Left lung (tissue), 10 donors: ENCODE measurements around the gene MUC2. TPM values are rescaled to one million over a fixed set of nuclear protein-coding genes. Genes with fewer than 3 reads are reported as not detected.

Experiments used
- ATAC-seq: fragments of 200-7000 bp; cut with Tn5 transposase; one replicate; pipeline ENCODE4 v1.9.1; 2020; ENCODE audit warnings: moderate library complexity
- DNase-seq, 4 donors: peaks; one replicate each; pipeline ENCODE4 v3.0.0-alpha.2; 2013 to 2020
- H3K27ac ChIP-seq, 2 donors: fragments of 200-600 bp; sonication (generic) in 1 of 2; one replicate each; pipeline versions ENCODE4 v1.5.0 to v1.8.0; 2020 to 2021
- H3K27me3 ChIP-seq, 2 donors: fragments of 200-600 bp; sonication (generic) in 1 of 2; one replicate each; pipeline versions ENCODE4 v1.5.0 to v1.8.0; 2020 to 2021
- H3K36me3 ChIP-seq, 2 donors: fragments of 200-600 bp; sonication (generic) in 1 of 2; one replicate each; pipeline versions ENCODE4 v1.5.0 to v1.8.0; 2020 to 2021
- H3K4me1 ChIP-seq, 2 donors: fragments of 200-600 bp; one replicate each; pipeline ENCODE4 v1.8.0; 2021
- H3K4me3 ChIP-seq, 2 donors: fragments of 200-600 bp; sonication (generic) in 1 of 2; one replicate each; pipeline versions ENCODE4 v1.5.0 to v1.8.0; 2020 to 2021; ENCODE audit warnings: mild to moderate bottlenecking in 1 of 2
- H3K9me3 ChIP-seq, 2 donors: fragments of 200-600 bp; sonication (generic) in 1 of 2; one replicate each; pipeline versions ENCODE4 v1.5.0 to v1.8.0; 2020 to 2021
- intact Hi-C, 2 donors: fragments of 100-400 bp; cut with DNase I; formaldehyde crosslinking; loops; one replicate each; pipeline versions ENCODE4 v1.11.2 to v1.14.2; 2022
- polyA plus RNA-seq, 6 donors: library from polyadenylated mRNA; unstranded; fragments of 120-200 nt; gene quantifications; one replicate each; pipeline ENCODE4 v1.2.1, GENCODE V29; 2013; ENCODE audit not compliant: insufficient read length in 6 of 6
- total RNA-seq, 2 donors: library from RNA; stranded (reverse); fragmentation: NEBNext Ultra II Directional; extraction: Animal tissue kit (Norgen Biotek cat#: 25700); gene quantifications; one replicate each; pipeline ENCODE4 v1.2.1, GENCODE V29; 2021
- TF ChIP-seq, protein P1 (sequence below), 2 donors: fragments of 200-600 bp; sonication (generic) in 1 of 2; IDR thresholded peaks; one replicate each; pipeline versions ENCODE4 v1.5.0 to v1.8.0; 2021; ENCODE audit warnings: antibody characterized with exemption in 2 of 2
- donor health status: DM: no; HTN: yes; CAD: no.
- donor health status: DM: no; HTN: no; CAD: no.

MUC2 gene
- total and polyA plus RNA-seq, 8 donors, result 0.02 to 0.03 (median 0.03) TPM; not detected in 3

DNA sequence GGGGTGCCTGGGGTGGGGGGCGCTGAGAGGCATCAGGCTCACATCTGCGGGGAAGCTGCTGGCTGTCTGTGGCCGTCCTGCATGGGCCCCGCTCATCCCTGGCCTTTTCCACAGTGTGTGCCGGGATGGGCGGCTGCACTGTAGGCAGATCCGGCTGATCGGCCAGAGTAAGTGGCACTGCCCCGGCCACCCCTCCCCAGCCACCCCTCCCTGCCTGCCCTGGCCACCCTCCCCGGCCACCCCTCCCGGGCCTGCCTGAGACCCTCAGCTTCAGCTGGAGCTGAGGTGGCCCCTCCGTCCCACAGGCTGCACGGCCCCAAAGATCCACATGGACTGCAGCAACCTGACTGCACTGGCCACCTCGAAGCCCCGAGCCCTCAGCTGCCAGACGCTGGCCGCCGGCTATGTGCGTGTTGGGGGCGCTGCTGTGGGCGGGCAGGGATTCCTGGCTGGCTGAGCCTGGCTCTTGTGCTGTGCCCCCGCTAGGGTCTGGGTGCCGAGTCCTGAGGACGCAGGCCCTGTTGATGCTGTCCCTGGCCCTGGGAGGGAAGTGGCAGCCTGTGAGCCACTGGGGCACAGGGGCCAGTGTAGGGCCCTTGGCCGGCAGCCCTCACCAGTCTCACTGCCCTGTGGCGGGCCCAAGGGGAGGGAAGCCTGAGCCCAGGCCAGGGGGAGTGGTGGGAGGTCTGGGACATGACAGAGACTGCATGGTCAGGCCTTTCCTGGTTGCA, 10.9 kb downstream of the MUC2 start:
- H3K4me3 ChIP-seq, result no peak overlapping the region
- peaks cover 0 to 47% of the 10 kb centered on the region in 2 donors for H3K27me3 ChIP-seq
- TF ChIP-seq, protein P1, sequence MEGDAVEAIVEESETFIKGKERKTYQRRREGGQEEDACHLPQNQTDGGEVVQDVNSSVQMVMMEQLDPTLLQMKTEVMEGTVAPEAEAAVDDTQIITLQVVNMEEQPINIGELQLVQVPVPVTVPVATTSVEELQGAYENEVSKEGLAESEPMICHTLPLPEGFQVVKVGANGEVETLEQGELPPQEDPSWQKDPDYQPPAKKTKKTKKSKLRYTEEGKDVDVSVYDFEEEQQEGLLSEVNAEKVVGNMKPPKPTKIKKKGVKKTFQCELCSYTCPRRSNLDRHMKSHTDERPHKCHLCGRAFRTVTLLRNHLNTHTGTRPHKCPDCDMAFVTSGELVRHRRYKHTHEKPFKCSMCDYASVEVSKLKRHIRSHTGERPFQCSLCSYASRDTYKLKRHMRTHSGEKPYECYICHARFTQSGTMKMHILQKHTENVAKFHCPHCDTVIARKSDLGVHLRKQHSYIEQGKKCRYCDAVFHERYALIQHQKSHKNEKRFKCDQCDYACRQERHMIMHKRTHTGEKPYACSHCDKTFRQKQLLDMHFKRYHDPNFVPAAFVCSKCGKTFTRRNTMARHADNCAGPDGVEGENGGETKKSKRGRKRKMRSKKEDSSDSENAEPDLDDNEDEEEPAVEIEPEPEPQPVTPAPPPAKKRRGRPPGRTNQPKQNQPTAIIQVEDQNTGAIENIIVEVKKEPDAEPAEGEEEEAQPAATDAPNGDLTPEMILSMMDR (IDR thresholded peaks at IDR 0.05), result no peak
- DNase-seq (peak in 2 of 4 donors; percentile 30 to 79), ATAC-seq (no peak)
- intact Hi-C loops, result no loop called here
- H3K27ac ChIP-seq, result no peak overlapping the region
- H3K4me1 ChIP-seq, result no peaks in the 10 kb centered on the region
- no peaks in the 10 kb centered on the region for H3K9me3 ChIP-seq
- no peaks in the 10 kb centered on the region for H3K36me3 ChIP-seq

- Histone ChIP-seq H3K4me1 (no peaks in the 10 kb centered on the region), H3K27ac (no peak overlapping the region), H3K36me3 (no peaks in the 10 kb centered on the region), H3K4me3 (no peak overlapping the region), H3K9me3 (no peaks in the 10 kb centered on the region), H3K27me3 (peaks cover 0 to 47% of the 10 kb centered on the region in 2 donors)
- ATAC-seq (no peak), DNase-seq (peak in 1 of 4 donors; percentile 61)
- intact Hi-C loops, result no loop called here
- TF ChIP-seq, protein P1 (IDR thresholded peaks at IDR 0.05), result no peak
Observed at GRCh38 chr11:1086171-1087102, 11.8 kb downstream of the MUC2 start.

DNA sequence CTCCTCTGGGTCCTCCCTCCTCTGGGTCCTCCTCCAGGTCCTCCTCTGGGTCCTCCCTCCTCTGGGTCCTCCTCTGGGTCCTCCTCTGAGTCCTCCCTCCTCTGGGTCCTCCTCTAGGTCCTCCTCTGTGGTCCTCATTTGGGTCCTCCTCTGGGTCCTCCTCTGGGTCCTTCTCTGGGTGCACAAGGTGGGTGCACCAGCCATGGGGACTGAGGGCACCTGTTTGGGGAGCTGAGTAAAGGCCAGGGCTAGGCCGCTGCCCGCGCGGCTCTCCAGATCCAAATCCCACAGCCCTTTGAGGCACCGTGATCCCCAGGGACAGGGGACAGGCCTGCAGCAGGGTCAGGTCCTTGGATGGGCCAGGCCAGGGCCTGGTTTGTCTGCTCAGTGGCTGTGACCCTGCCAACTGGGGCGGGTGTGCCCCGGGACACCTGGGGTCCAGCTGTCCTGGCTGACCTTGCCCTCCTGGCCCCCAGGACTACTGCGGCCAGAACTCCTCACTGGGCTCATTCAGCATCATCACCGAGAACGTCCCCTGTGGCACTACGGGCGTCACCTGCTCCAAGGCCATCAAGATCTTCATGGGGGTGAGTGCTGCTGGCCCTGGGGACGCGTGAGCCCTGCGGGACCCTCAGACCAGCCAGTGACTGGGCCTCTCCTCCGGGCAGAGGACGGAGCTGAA, 12.7 kb downstream of the MUC2 start:
- H3K9me3 ChIP-seq, result no peaks in the 10 kb centered on the region
- no peaks in the 10 kb centered on the region for H3K36me3 ChIP-seq
- no peak overlapping the region for H3K27ac ChIP-seq
- no peak overlapping the region for H3K4me3 ChIP-seq
- DNase-seq (peak in 1 of 4 donors; percentile 45), ATAC-seq (no peak)
- H3K4me1 ChIP-seq, result no peaks in the 10 kb centered on the region
- intact Hi-C loops, result no loop called here
- TF ChIP-seq, protein P1 (IDR thresholded peaks at IDR 0.05), result no peak
- H3K27me3 ChIP-seq, result peaks cover 0 to 37% of the 10 kb centered on the region in 2 donors

DNA sequence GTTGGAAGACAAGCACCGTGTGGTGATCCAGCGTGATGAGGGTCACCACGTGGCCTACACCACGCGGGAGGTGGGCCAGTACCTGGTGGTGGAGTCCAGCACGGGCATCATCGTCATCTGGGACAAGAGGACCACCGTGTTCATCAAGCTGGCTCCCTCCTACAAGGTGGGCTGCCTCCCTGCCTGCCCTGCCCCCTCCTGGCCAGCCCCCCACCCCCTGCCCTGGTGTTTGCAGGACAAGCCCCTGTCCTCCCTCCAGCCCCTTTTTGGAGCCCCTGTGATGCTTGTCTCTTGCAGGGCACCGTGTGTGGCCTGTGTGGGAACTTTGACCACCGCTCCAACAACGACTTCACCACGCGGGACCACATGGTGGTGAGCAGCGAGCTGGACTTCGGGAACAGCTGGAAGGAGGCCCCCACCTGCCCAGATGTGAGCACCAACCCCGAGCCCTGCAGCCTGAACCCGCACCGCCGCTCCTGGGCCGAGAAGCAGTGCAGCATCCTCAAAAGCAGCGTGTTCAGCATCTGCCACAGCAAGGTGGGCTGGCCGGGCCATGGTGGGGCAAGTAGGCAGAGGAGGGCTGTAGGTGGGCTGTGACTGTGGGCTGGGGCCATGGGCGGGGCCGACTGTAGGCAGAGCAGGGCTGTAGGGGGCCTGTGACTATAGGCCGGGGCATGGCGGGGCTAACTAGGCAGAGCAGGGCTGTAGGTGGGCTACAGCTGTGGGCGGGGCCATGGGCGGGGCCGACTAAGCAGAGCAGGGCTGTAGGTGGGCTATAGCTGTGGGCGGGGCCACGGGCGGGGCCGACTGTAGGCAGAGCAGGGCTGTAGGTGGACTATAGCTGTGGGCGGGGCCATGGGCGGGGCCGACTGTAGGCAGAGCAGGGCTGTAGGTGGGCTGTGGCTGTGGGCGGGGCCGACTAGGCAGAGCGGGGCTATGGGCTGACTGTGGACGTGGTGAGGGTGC, 13.6 kb downstream of the MUC2 start:
- TF ChIP-seq, protein P1 (IDR thresholded peaks at IDR 0.05), result no peak
- ATAC-seq (no peak), DNase-seq (no peak)
- peaks cover 0 to 29% of the 10 kb centered on the region in 2 donors for H3K27me3 ChIP-seq
- H3K36me3 ChIP-seq, result no peaks in the 10 kb centered on the region
- no peak overlapping the region for H3K27ac ChIP-seq
- no peak overlapping the region for H3K4me3 ChIP-seq
- no peaks in the 10 kb centered on the region for H3K4me1 ChIP-seq
- H3K9me3 ChIP-seq, result no peaks in the 10 kb centered on the region
- intact Hi-C loops, result no loop called here
